Smooth muscle cell (in vitro differentiated cells): ENCODE measurements around the gene HOXA9. TPM values are rescaled to one million over a fixed set of nuclear protein-coding genes. Genes with fewer than 3 reads are reported as not detected.

Source experiments
- DNase-seq: peaks from one replicate; lab custom pipeline; 2025; ENCODE audit not compliant: unreplicated experiment; lab: John Stamatoyannopoulos, UW
- H2AFZ ChIP-seq: fragments of 200-600 bp; sonication (generic); 2 replicates; pipeline ENCODE4 v1.6.0; 2016; ENCODE audit warnings: antibody characterized with exemption, low read depth, mild to moderate bottlenecking
- H3F3A ChIP-seq: fragments of 200-600 bp; sonication (generic); 2 replicates; pipeline ENCODE4 v1.6.0; 2017; ENCODE audit warnings: antibody characterized with exemption, low read depth
- H3K27ac ChIP-seq: fragments of 200-600 bp; sonication (generic); 2 replicates; pipeline ENCODE4 v1.5.1; 2016; ENCODE audit warnings: low read depth, mild to moderate bottlenecking
- H3K27me3 ChIP-seq: fragments of 200-600 bp; sonication (generic); 2 replicates; pipeline ENCODE4 v1.6.1; 2016; ENCODE audit warnings: low read depth, mild to moderate bottlenecking
- H3K36me3 ChIP-seq: fragments of 200-600 bp; sonication (generic); 2 replicates; pipeline ENCODE4 v1.5.1; 2016; ENCODE audit warnings: low read depth
- H3K4me1 ChIP-seq: fragments of 200-600 bp; sonication (generic); 2 replicates; pipeline ENCODE4 v1.5.1; 2016; ENCODE audit warnings: low read depth
- H3K4me2 ChIP-seq: fragments of 200-600 bp; sonication (generic); 2 replicates; pipeline ENCODE4 v1.6.0; 2016; ENCODE audit warnings: mild to moderate bottlenecking
- H3K4me3 ChIP-seq: fragments of 200-600 bp; sonication (generic); 2 replicates; pipeline ENCODE4 v1.5.1; 2016; ENCODE audit warnings: mild to moderate bottlenecking
- H3K79me2 ChIP-seq: fragments of 200-600 bp; sonication (generic); 2 replicates; pipeline ENCODE4 v1.6.0; 2016; ENCODE audit warnings: low read depth, mild to moderate bottlenecking
- H3K9ac ChIP-seq: fragments of 200-600 bp; sonication (generic); 2 replicates; pipeline ENCODE4 v1.6.0; 2016; ENCODE audit warnings: low read depth
- H3K9me3 ChIP-seq: fragments of 200-600 bp; sonication (generic); replicated peaks from 2 replicates; pipeline ENCODE4 v1.5.1; 2016; ENCODE audit warnings: low read depth
- H4K20me1 ChIP-seq: fragments of 200-600 bp; sonication (generic); 2 replicates; pipeline ENCODE4 v1.6.0; 2016; ENCODE audit warnings: low read depth
- CTCF ChIP-seq: fragments of 200-600 bp; sonication (generic); IDR thresholded peaks from 2 replicates; pipeline ENCODE4 v1.5.1; 2017; ENCODE audit warnings: borderline replicate concordance, mild to moderate bottlenecking, antibody characterized with exemption; ENCODE audit not compliant: insufficient read depth, poor library complexity, severe bottlenecking
- WGBS: methylation state at CpG from one replicate; pipeline ENCODE4 v1.1.7; 2016; ENCODE audit warnings: low lambda C conversion rate; 5-methylcytosine and 5-hydroxymethylcytosine counted together
- polyA plus RNA-seq: library from polyadenylated mRNA; unstranded; fragments of >200 nt; fragmentation: Nextera tagmentation; extraction: Ambion mirVana; gene quantifications from 2 replicates; pipeline ENCODE4 v1.2.1, GENCODE V29; 2016
- total RNA-seq: library from RNA; depleted of rRNA; stranded (reverse); fragments of >200 nt; gene quantifications from 2 replicates; pipeline ENCODE4 v1.2.3, GENCODE V29; 2014

Gene HOXA9
- total and polyA plus RNA-seq, 2 experiments from 2014 or later: 12.6 to 35.8 TPM

GRCh38 chr7:27179503-27180430 lies 14.4 kb upstream of the HOXA9 start:
- H3K9ac ChIP-seq: peak overlapping the region; percentile 75
- H3K4me2 ChIP-seq: peak overlapping the region; percentile 89
- 4% methylated on average over 56 of the region's 56 CpGs for WGBS

DNA sequence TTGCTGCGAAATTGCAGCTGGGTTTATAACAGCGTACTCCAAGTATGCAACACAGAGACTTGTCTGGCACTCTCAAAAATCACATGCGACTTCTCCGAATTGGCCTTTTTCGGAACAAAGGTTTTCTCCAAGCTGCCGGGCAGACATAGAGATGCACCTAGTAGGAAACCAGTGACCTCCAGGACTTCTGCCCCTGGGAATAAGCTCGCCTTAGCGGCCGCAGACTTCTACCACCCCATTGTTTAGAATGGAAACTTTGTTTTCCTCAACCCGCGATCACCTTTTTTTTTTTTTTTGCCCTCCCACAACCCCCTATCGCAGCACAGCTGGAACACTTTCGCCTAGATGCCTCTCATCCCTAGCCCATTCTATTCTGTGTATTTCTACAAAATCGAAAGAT lies 13.7 kb upstream of the HOXA9 start:
- 17% methylated on average over 14 of the region's 14 CpGs for WGBS
- Histone ChIP-seq H3K36me3 (no peaks in the 10 kb centered on the region), H3K9me3 (no peaks in the 10 kb centered on the region), H3K4me2 (peak overlapping the region; percentile 89), H3F3A (no peaks in the 10 kb centered on the region), H3K4me3 (peak overlapping the region; percentile 67), H3K27ac (peak overlapping the region; percentile 95), H3K27me3 (no peaks in the 10 kb centered on the region), H3K79me2 (peaks cover 80% of the 10 kb centered on the region), H3K9ac (peak overlapping the region; percentile 75), H3K4me1 (peaks cover 7% of the 10 kb centered on the region), H4K20me1 (peaks cover 24% of the 10 kb centered on the region), H2AFZ (peak overlapping the region; percentile 74)
- TF ChIP-seq CTCF: no peak
- DNase-seq: no peak

More at GRCh38 chr7:27179503-27180430, 14.4 kb upstream of the HOXA9 start:
- Histone ChIP-seq H3K27me3 (no peaks in the 10 kb centered on the region), H3K79me2 (peaks cover 80% of the 10 kb centered on the region), H3K4me3 (peak overlapping the region; percentile 67), H4K20me1 (peaks cover 24% of the 10 kb centered on the region), H3K4me1 (peaks cover 7% of the 10 kb centered on the region), H2AFZ (peak overlapping the region; percentile 74), H3F3A (no peaks in the 10 kb centered on the region), H3K9me3 (no peaks in the 10 kb centered on the region), H3K36me3 (no peaks in the 10 kb centered on the region), H3K27ac (peak overlapping the region; percentile 95)
- peak; percentile 71 for DNase-seq
- peak; percentile 87 for TF ChIP-seq CTCF

DNA sequence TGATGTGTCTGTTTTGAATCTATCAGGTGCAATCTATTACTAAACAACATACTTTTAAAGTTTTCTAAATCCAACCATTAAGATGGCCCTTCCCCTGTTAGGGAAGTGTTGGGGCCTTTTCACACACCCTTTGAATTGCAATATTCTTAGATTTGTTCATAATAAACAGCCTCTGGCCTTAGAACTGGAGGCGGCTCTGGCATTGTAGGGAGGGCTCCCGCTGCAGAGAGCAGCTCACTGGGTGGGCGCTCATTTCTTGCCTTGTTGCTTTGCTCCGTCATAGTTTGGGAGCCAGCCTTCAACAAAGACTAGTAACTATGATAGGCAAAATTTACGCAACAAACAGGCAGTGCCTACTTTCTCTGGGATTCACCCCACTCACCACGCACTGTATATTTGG lies 13.0 kb upstream of the HOXA9 start:
- H3K27me3 ChIP-seq: no peaks in the 10 kb centered on the region
- H3K9me3 ChIP-seq: no peaks in the 10 kb centered on the region
- H3K9ac ChIP-seq: peak overlapping the region; percentile 75
- H2AFZ ChIP-seq: no peak overlapping the region
- H3F3A ChIP-seq: no peaks in the 10 kb centered on the region
- H3K36me3 ChIP-seq: no peaks in the 10 kb centered on the region
- H3K27ac ChIP-seq: peak overlapping the region; percentile 95
- peaks cover 80% of the 10 kb centered on the region for H3K79me2 ChIP-seq
- no peak for TF ChIP-seq CTCF
- peaks cover 7% of the 10 kb centered on the region for H3K4me1 ChIP-seq
- H3K4me2 ChIP-seq: peak overlapping the region; percentile 89
- peaks cover 23% of the 10 kb centered on the region for H4K20me1 ChIP-seq
- no peak for DNase-seq
- peak overlapping the region; percentile 67 for H3K4me3 ChIP-seq
- WGBS: 41% methylated on average over 6 of the region's 6 CpGs
